Astrocyte (in vitro differentiated cells and primary cell): ENCODE data around the gene CRB3. TPM values are rescaled to one million over a fixed set of nuclear protein-coding genes. Genes with fewer than 3 reads are reported as not detected.
A peak's percentile ranks its signal among the peaks of the same experiment; 100 is the strongest.

Source experiments
- DNase-seq: peaks from one replicate; pipeline ENCODE4 v3.0.0-alpha.2; 2010; ENCODE audit warnings: low read depth
- FAIRE-seq: peaks from 2 replicates; lab custom pipeline; 2011; peaks lifted over from hg19 to GRCh38; lab: Jason Lieb, UNC
- H2AFZ ChIP-seq: 2 replicates; pipeline ENCODE4 v1.6.0; 2012; ENCODE audit warnings: low read depth, low read length, inconsistent platforms
- H3K27ac ChIP-seq: 2 replicates; pipeline ENCODE4 v1.5.1; 2011; ENCODE audit warnings: low read depth, low read length, inconsistent platforms
- H3K27me3 ChIP-seq: 2 replicates; pipeline ENCODE4 v1.6.0; 2011; ENCODE audit warnings: low read length, inconsistent platforms; ENCODE audit not compliant: insufficient read depth
- H3K36me3 ChIP-seq: 2 replicates; pipeline ENCODE4 v1.5.1; 2011; ENCODE audit warnings: low read length, inconsistent platforms; ENCODE audit not compliant: insufficient read depth
- H3K4me1 ChIP-seq: 2 replicates; pipeline ENCODE4 v1.5.1; 2011; ENCODE audit warnings: low read length, inconsistent platforms; ENCODE audit not compliant: insufficient read depth
- H3K4me2 ChIP-seq: 2 replicates; pipeline ENCODE4 v1.6.0; 2012; ENCODE audit warnings: low read length, inconsistent platforms
- H3K4me3 ChIP-seq: 2 replicates; pipeline ENCODE4 v1.5.1; 2011; ENCODE audit warnings: low read depth, mild to moderate bottlenecking, low read length, inconsistent platforms; ENCODE audit not compliant: insufficient read depth
- H3K79me2 ChIP-seq: 2 replicates; pipeline ENCODE4 v1.6.0; 2012; ENCODE audit warnings: mild to moderate bottlenecking, low read length, inconsistent platforms; ENCODE audit not compliant: insufficient read depth
- H3K9ac ChIP-seq: 2 replicates; pipeline ENCODE4 v1.6.0; 2012; ENCODE audit warnings: mild to moderate bottlenecking, low read length, inconsistent platforms
- H3K9me3 ChIP-seq: 2 replicates; pipeline ENCODE4 v1.5.1; 2012; ENCODE audit warnings: low read depth, mild to moderate bottlenecking, low read length, inconsistent platforms; ENCODE audit not compliant: insufficient read depth
- H4K20me1 ChIP-seq: 2 replicates; pipeline ENCODE4 v1.6.0; 2012; ENCODE audit warnings: low read length, inconsistent platforms; ENCODE audit not compliant: insufficient read depth
- H3K27ac Mint-ChIP-seq: one replicate; pipeline ENCODE4 v1.8.0; 2021; ENCODE audit warnings: mild to moderate bottlenecking, mixed read lengths; ENCODE audit not compliant: unreplicated experiment
- H3K27me3 Mint-ChIP-seq: one replicate; pipeline ENCODE4 v1.8.0; 2021; ENCODE audit warnings: low read depth, mixed read lengths; ENCODE audit not compliant: unreplicated experiment
- H3K36me3 Mint-ChIP-seq: one replicate; pipeline ENCODE4 v1.8.0; 2021; ENCODE audit warnings: low read depth, mixed read lengths; ENCODE audit not compliant: unreplicated experiment
- H3K4me1 Mint-ChIP-seq: one replicate; pipeline ENCODE4 v1.8.0; 2021; ENCODE audit warnings: low read depth, mixed read lengths; ENCODE audit not compliant: unreplicated experiment
- H3K4me3 Mint-ChIP-seq: one replicate; pipeline ENCODE4 v1.8.0; 2021; ENCODE audit warnings: mild to moderate bottlenecking, moderate library complexity, mixed read lengths; ENCODE audit not compliant: unreplicated experiment
- H3K9me3 Mint-ChIP-seq: one replicate; pipeline ENCODE4 v1.8.0; 2021; ENCODE audit warnings: mild to moderate bottlenecking, mixed read lengths; ENCODE audit not compliant: unreplicated experiment
- EZH2 ChIP-seq: IDR thresholded peaks from 2 replicates; pipeline ENCODE4 v1.6.1; 2012; ENCODE audit warnings: mild to moderate bottlenecking, low read length, inconsistent platforms; ENCODE audit not compliant: insufficient read depth
- total RNA-seq: library from RNA; stranded (reverse); gene quantifications from 2 replicates; pipeline ENCODE4 v1.2.1, GENCODE V29; 2021
- TF ChIP-seq, protein P1 (sequence below): IDR thresholded peaks from 2 replicates; pipeline ENCODE4 v1.5.1; 2011; ENCODE audit warnings: low read depth, mild to moderate bottlenecking, inconsistent platforms, low read length, moderate library complexity; ENCODE audit not compliant: insufficient read depth

Gene CRB3
- total RNA-seq, 1 donor from 2014 or later = 1.6 TPM

DNA sequence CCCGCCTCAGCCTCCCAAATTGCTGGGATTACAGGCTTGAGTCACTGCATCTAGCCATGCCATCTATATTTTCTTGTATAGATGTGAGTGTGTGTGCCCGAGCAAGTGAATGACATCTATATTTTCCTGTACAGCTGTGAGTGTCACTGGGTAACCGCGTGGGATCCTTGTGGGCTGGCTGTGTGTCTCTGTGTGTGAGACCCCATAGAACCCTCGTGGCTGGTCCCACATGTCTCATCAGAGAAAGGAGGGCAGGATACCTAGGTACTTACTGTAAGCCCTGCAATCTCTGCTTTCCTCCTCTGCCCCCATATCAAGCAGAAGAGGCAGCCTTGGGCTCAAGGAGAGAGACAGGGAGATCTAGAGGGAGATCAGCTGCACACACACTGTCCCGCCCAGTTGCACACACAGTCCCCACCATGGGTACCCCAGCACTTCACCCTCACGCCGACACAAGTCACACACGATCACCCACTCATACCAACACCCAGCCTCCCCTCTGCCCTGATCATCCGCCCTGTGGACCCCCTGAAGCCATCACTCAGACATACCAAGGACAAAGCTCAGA lies 16.9 kb downstream of the CRB3 start:
- Histone ChIP-seq H4K20me1 (no peaks in the 10 kb centered on the region), H3K9me3 (no peaks in the 10 kb centered on the region), H3K79me2 (no peaks in the 10 kb centered on the region), H3K4me3 (no peak overlapping the region), H3K27me3 (no peaks in the 10 kb centered on the region), H3K36me3 (no peaks in the 10 kb centered on the region), H2AFZ (no peak overlapping the region), H3K4me1 (no peaks in the 10 kb centered on the region), H3K27ac (no peak overlapping the region), H3K9ac (no peak overlapping the region), H3K4me2 (peak overlapping the region; percentile 33)
- Mint-ChIP-seq H3K27ac (no peak overlapping the region), H3K36me3 (no peaks in the 10 kb centered on the region), H3K9me3 (no peaks in the 10 kb centered on the region), H3K4me3 (no peak overlapping the region), H3K4me1 (no peaks in the 10 kb centered on the region), H3K27me3 (peaks cover 10% of the 10 kb centered on the region)
- no peak for TF ChIP-seq EZH2
- TF ChIP-seq, protein P1, sequence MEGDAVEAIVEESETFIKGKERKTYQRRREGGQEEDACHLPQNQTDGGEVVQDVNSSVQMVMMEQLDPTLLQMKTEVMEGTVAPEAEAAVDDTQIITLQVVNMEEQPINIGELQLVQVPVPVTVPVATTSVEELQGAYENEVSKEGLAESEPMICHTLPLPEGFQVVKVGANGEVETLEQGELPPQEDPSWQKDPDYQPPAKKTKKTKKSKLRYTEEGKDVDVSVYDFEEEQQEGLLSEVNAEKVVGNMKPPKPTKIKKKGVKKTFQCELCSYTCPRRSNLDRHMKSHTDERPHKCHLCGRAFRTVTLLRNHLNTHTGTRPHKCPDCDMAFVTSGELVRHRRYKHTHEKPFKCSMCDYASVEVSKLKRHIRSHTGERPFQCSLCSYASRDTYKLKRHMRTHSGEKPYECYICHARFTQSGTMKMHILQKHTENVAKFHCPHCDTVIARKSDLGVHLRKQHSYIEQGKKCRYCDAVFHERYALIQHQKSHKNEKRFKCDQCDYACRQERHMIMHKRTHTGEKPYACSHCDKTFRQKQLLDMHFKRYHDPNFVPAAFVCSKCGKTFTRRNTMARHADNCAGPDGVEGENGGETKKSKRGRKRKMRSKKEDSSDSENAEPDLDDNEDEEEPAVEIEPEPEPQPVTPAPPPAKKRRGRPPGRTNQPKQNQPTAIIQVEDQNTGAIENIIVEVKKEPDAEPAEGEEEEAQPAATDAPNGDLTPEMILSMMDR = no peak
- FAIRE-seq = no peak
- no peak for DNase-seq

DNA sequence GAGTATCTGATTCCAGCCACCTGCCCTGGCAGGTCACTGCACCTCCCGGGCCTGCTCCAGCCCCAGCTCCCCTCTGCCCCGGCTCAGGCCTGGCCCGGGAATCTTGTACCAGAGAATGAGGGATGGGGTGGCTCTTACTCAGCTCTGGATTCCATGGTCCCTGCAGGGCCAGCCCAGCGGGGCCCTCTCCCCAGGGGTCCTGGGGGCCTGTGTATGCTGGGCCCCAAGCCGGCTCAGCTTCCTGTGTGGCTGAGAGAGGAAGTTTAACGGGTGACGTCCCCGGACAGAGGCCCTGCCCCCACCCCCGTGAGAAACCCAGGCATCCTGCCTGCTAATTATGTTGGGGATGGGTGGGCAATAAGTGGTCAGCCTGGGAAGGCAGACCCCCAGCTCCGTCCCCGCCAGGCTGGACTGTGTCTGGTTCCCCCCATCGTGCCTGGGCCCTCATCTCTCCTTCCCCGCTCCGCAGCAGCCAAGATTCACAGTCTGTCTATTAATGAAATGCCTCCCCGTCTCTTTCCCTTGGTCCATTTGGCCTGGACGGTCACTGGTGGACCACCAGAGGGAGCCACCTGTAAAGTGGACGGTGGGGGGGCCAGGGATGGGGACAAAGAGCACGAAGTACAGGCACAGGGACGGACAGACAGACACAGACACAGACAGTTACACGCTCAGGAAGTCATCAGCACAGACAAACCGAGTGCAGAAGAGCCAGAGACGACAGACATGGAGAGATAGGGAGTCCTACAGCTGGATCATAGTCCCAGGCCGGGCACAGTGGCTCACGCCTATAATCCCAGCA lies 17.7 kb downstream of the CRB3 start, which contains the start of gene DENND1C:
Gene DENND1C, minus strand, starts transcription at position 247 of the 802 bp plus-strand sequence. Its CDS starts 92 bp downstream, at position 155.
- H2AFZ ChIP-seq = peak within 1 kb of the TSS; percentile 63
- FAIRE-seq = no peak
- TF ChIP-seq, protein P1 = peak; percentile 18
- no peak for TF ChIP-seq EZH2
- H3K4me3 ChIP-seq = no peak within 1 kb of the TSS
- no peaks in the 10 kb centered on the region for H3K79me2 ChIP-seq
- no peaks in the 10 kb centered on the region for H3K4me1 ChIP-seq
- Mint-ChIP-seq H3K27ac (no peak within 1 kb of the TSS), H3K9me3 (no peaks in the 10 kb centered on the region), H3K27me3 (peaks cover 4% of the 10 kb centered on the region), H3K4me1 (no peaks in the 10 kb centered on the region), H3K4me3 (no peak within 1 kb of the TSS), H3K36me3 (no peaks in the 10 kb centered on the region)
- H3K4me2 ChIP-seq = peak within 1 kb of the TSS; percentile 33
- no peaks in the 10 kb centered on the region for H4K20me1 ChIP-seq
- H3K27me3 ChIP-seq = no peaks in the 10 kb centered on the region
- H3K36me3 ChIP-seq = no peaks in the 10 kb centered on the region
- no peak within 1 kb of the TSS for H3K27ac ChIP-seq
- no peak for DNase-seq
- H3K9me3 ChIP-seq = no peaks in the 10 kb centered on the region
- no peak within 1 kb of the TSS for H3K9ac ChIP-seq

DNA sequence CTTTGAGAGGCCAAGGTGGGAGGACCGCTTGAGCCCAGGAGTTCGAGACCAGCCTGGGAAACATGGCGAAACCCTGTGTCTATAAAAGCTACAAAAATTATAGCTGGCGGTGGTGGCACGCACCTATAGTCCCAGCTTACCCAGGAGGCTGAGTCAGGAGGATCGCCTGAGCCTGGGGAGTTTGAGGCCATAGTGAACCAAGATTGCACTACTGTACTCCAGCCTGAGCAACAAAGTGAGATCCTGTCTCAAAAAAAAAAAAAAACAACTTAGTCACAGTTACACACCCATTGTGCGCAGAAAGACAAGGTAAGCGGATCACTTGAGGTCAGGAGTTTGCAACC lies 18.2 kb downstream of the CRB3 start:
- no peaks in the 10 kb centered on the region for H3K4me1 Mint-ChIP-seq
- H3K4me3 ChIP-seq = no peak overlapping the region
- H3K4me3 Mint-ChIP-seq = no peak overlapping the region
- H3K9ac ChIP-seq = no peak overlapping the region
- no peaks in the 10 kb centered on the region for H3K4me1 ChIP-seq
- no peak overlapping the region for H3K27ac ChIP-seq
- no peaks in the 10 kb centered on the region for H3K9me3 ChIP-seq
- H3K27me3 Mint-ChIP-seq = peaks cover 4% of the 10 kb centered on the region
- H3K36me3 Mint-ChIP-seq = no peaks in the 10 kb centered on the region
- no peaks in the 10 kb centered on the region for H3K36me3 ChIP-seq
- H3K27me3 ChIP-seq = no peaks in the 10 kb centered on the region
- DNase-seq = no peak
- no peaks in the 10 kb centered on the region for H4K20me1 ChIP-seq
- no peaks in the 10 kb centered on the region for H3K79me2 ChIP-seq
- FAIRE-seq = no peak
- no peak overlapping the region for H3K27ac Mint-ChIP-seq
- no peaks in the 10 kb centered on the region for H3K9me3 Mint-ChIP-seq
- H3K4me2 ChIP-seq = no peak overlapping the region
- peak overlapping the region; percentile 63 for H2AFZ ChIP-seq
- TF ChIP-seq EZH2 = no peak
- TF ChIP-seq, protein P1 = no peak
